ENCODE data around the gene ZBTB7C.

DNA sequence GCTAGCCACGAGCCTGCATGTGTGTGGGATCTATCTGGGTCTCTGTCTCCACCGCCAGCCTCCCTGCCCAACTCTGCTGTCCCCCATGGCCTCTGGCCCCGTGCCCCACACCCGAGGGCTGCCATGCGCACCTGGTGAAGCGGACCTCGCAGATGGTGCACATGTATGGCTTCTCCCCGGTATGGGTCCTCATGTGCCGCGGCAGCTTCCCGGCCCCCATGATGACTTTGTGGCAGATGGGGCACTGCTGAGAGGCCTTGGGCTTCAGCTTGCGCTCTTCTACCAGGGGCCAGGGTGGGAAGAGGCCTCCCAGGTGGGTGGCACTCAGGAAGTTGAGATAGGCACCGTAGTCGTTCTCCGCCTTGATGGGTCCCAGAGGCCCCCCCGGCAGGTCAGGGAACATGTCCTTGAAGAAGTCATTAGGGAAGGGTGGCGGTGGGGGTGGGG lies 369.4 kb downstream of the ZBTB7C start:
- no peak for TF ChIP-seq NRF1 (IDR thresholded peaks at IDR 0.05; ENCODE audit: low read depth, low read length)
- TF ChIP-seq, protein P1, sequence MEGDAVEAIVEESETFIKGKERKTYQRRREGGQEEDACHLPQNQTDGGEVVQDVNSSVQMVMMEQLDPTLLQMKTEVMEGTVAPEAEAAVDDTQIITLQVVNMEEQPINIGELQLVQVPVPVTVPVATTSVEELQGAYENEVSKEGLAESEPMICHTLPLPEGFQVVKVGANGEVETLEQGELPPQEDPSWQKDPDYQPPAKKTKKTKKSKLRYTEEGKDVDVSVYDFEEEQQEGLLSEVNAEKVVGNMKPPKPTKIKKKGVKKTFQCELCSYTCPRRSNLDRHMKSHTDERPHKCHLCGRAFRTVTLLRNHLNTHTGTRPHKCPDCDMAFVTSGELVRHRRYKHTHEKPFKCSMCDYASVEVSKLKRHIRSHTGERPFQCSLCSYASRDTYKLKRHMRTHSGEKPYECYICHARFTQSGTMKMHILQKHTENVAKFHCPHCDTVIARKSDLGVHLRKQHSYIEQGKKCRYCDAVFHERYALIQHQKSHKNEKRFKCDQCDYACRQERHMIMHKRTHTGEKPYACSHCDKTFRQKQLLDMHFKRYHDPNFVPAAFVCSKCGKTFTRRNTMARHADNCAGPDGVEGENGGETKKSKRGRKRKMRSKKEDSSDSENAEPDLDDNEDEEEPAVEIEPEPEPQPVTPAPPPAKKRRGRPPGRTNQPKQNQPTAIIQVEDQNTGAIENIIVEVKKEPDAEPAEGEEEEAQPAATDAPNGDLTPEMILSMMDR (IDR thresholded peaks at IDR 0.05), result no peak
- TF ChIP-seq RFX5 (IDR thresholded peaks at IDR 0.05; ENCODE audit: low read length), result no peak
- no peak for TF ChIP-seq POLR2AphosphoS5 (IDR thresholded peaks at IDR 0.05; ENCODE audit: low read depth, low read length)
- no peak for TF ChIP-seq JUND (IDR thresholded peaks at IDR 0.05)
- TF ChIP-seq NFIC (IDR thresholded peaks at IDR 0.05; ENCODE audit: borderline replicate concordance), result no peak
- no peak for TF ChIP-seq MXI1 (IDR thresholded peaks at IDR 0.05; ENCODE audit: low read depth, low read length)
- TF ChIP-seq ELF1 (IDR thresholded peaks at IDR 0.05), result no peak
- no peak for TF ChIP-seq EP300 (IDR thresholded peaks at IDR 0.05; ENCODE audit: borderline replicate concordance in 1 of 2, low read depth in 1 of 2, low read length in 1 of 2)
- TF ChIP-seq, protein P2, sequence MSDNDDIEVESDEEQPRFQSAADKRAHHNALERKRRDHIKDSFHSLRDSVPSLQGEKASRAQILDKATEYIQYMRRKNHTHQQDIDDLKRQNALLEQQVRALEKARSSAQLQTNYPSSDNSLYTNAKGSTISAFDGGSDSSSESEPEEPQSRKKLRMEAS (IDR thresholded peaks at IDR 0.05; ENCODE audit: low read depth), result no peak
- TF ChIP-seq FOXM1 (IDR thresholded peaks at IDR 0.05; ENCODE audit: low read depth), result no peak

Measured in SK-N-SH (cell line).